Activated CD4-positive, alpha-beta T cell treated with anti-CD3 and anti-CD28 coated beads, Interleukin-2, amount 10 ng/mL, durations not matched to agents 24 days and 14 days (primary cell): Measurements from ENCODE around the gene ITPRID1. TPM values are rescaled to one million over a fixed set of nuclear protein-coding genes. Genes with fewer than 3 reads are reported as not detected.
"Not testable (repeated sequence)": the region's sequence is repeated elsewhere in the genome, so short reads cannot be mapped to it uniquely, and the experiment has no call there.

Experiments
- DNase-seq: peaks from one replicate; pipeline ENCODE4 v3.0.0; 2022
- H3K27ac Mint-ChIP-seq: one replicate; pipeline ENCODE4 v1.8.0; 2022; ENCODE audit warnings: mild to moderate bottlenecking, mixed read lengths
- H3K27me3 Mint-ChIP-seq: one replicate; pipeline ENCODE4 v1.8.0; 2022; ENCODE audit warnings: mixed read lengths
- H3K36me3 Mint-ChIP-seq: one replicate; pipeline ENCODE4 v1.8.0; 2022; ENCODE audit warnings: low read depth, mild to moderate bottlenecking, mixed read lengths
- H3K4me1 Mint-ChIP-seq: one replicate; pipeline ENCODE4 v1.8.0; 2021; ENCODE audit warnings: mixed read lengths
- H3K4me3 Mint-ChIP-seq: one replicate; pipeline ENCODE4 v1.8.0; 2022; ENCODE audit warnings: mild to moderate bottlenecking, moderate library complexity, mixed read lengths
- H3K9me3 Mint-ChIP-seq: one replicate; pipeline ENCODE4 v1.8.0; 2021; ENCODE audit warnings: mixed read lengths
- intact Hi-C: fragments of 100-400 bp; cut with micrococcal nuclease; formaldehyde crosslinking; loops from one replicate; pipeline ENCODE4 v1.15.1; 2023
- total RNA-seq: library from RNA; stranded (reverse); gene quantifications from 2 replicates; pipeline ENCODE4 v1.2.3, GENCODE V29; 2022

Gene ITPRID1
- total RNA-seq = not detected in 2 replicates

DNA sequence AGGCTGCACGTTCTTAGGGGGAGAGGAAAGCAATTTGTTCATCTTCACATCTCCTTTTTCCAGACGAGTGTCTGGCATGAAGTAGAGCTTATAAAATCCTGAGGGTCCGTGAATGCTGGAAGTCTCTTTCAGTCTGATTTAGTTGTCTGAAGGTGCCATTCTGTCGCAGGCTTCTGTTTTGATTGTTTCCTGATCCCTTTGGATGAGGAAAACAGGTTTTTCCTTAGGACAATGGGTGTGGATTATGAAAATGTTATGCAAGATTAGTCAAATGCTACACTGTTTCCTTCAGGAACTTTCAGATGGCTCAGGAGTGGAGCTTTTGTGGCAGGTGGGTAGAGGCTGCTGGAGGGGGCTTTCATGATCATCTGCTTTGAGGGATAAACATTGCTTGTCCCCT is at the start of gene ITPRID1:
ITPRID1 (plus strand) TSS at position 301 of the 400 bp plus-strand sequence. CDS start 38,935 bp downstream, outside the sequence.
- Mint-ChIP-seq H3K27me3 (no peaks in the 10 kb centered on the region), H3K4me3 (no peak within 1 kb of the TSS), H3K36me3 (no peaks in the 10 kb centered on the region), H3K27ac (no peak within 1 kb of the TSS), H3K9me3 (no peaks in the 10 kb centered on the region), H3K4me1 (no peaks in the 10 kb centered on the region)
- DNase-seq = no peak
- intact Hi-C loops = no loop called here

DNA sequence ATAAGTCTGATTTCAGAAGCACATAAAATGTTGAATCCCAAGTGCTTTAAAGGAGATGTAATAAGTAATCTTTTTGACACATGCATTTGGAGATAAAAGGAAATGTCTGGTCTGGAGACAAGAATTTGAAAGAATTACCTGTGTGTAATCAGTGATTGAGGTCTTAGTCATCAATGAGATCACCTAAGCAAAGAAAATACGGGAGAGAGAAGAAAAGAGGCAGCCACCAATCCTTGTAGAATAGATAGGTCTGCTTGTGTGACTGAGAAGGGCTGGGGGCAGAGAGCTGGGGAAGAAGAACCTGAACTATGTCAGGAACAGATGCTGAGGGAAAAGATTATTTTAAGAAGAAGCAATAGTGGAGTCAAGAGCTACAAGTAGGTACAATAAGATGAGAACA is 49.3 kb upstream of the ITPRID1 start:
- intact Hi-C loops = no loop called here
- no peak overlapping the region for H3K4me3 Mint-ChIP-seq
- no peaks in the 10 kb centered on the region for H3K4me1 Mint-ChIP-seq
- no peaks in the 10 kb centered on the region for H3K9me3 Mint-ChIP-seq
- no peaks in the 10 kb centered on the region for H3K27me3 Mint-ChIP-seq
- no peak overlapping the region for H3K27ac Mint-ChIP-seq
- H3K36me3 Mint-ChIP-seq = no peaks in the 10 kb centered on the region
- no peak for DNase-seq

DNA sequence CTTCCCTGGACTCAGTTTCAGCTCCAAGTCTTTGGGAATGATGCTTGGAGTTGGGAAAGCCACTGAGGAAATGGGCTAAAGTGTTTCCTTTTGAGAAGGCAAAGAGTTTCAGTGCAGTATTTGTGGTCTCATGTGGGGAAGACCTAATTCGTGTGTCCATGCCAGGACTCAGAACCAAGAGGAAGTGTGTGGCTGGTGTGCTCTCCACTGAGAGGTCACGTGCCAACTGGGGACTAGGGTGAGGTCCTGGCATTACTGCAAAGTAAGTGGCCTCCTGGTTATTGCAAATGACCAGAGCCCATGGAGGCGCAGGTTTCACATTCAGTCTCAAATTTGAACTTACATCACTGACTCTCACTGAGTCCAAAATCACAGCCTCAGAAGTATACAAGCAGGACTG is 48.6 kb upstream of the ITPRID1 start:
- Mint-ChIP-seq H3K27ac (no peak overlapping the region), H3K9me3 (no peaks in the 10 kb centered on the region), H3K4me3 (no peak overlapping the region), H3K36me3 (no peaks in the 10 kb centered on the region), H3K4me1 (no peaks in the 10 kb centered on the region), H3K27me3 (no peaks in the 10 kb centered on the region)
- intact Hi-C loops = no loop called here
- no peak for DNase-seq

DNA sequence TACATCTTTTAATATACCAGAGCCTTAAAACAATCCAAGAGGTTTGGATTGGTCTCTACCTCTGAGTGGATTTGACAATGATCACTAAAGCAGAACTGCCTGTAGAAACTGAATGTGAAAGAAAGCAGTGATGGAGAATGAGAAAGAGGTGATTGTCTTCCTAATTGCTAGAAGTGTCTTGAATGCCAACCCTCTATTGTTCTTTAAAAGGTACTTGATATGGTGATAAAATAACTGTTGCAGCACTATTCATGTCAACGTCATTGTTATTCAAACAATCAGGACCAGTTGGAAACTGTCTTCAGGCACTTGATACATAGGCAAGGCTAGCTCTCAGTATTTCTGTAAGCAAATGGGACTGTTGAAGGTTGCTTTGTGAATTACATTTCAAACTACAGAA is 47.9 kb upstream of the ITPRID1 start:
- H3K27ac Mint-ChIP-seq = no peak overlapping the region
- intact Hi-C loops = no loop called here
- no peaks in the 10 kb centered on the region for H3K27me3 Mint-ChIP-seq
- no peaks in the 10 kb centered on the region for H3K9me3 Mint-ChIP-seq
- DNase-seq = no peak
- H3K4me3 Mint-ChIP-seq = no peak overlapping the region
- H3K4me1 Mint-ChIP-seq = no peaks in the 10 kb centered on the region
- no peaks in the 10 kb centered on the region for H3K36me3 Mint-ChIP-seq

DNA sequence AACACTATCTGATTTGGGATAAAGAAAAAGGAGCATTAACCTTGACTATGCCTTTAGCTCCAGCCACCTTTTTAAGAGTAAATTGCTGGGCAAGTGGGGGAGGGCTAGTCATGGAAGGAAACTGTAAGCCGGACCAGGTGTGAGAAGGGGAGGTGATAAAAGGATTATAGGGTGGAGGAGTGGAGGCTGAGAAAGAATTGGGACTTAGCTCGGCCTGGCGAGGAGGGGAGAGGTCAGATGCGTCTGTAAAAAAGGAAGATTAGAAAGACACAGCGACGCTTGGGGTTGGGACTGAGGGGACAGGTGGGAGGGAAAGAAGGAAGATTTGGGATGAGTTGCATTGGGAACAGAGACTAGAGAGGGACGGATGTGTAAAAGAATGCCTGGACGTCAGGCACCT is 43.0 kb upstream of the ITPRID1 start:
- H3K4me1 Mint-ChIP-seq, H3K27ac Mint-ChIP-seq, H3K4me3 Mint-ChIP-seq, H3K27me3 Mint-ChIP-seq, intact Hi-C loops, DNase-seq, H3K9me3 Mint-ChIP-seq, H3K36me3 Mint-ChIP-seq: not testable (repeated sequence)

DNA sequence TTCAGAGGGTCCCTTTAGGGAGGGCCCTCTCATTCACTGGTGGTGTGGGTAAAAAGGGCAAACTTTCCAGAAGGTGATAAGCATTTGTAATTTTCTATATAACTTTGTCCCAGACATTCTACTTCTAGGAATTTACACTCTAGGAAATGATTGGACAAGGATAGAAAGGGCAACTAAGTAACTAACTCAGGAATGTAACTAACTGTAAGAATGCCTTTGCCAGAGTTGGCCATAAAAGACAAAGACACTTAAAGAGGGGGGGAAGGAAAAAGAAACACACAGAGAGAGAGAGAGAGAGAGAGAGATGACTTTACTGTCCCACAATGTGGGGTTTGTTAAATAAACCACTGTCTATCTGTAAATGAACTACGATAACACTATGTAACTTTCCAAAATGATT is 38.5 kb upstream of the ITPRID1 start:
- no peaks in the 10 kb centered on the region for H3K4me1 Mint-ChIP-seq
- intact Hi-C loops = no loop called here
- H3K27me3 Mint-ChIP-seq = no peaks in the 10 kb centered on the region
- no peak for DNase-seq
- H3K27ac Mint-ChIP-seq = no peak overlapping the region
- no peaks in the 10 kb centered on the region for H3K36me3 Mint-ChIP-seq
- H3K4me3 Mint-ChIP-seq = no peak overlapping the region
- H3K9me3 Mint-ChIP-seq = no peaks in the 10 kb centered on the region

DNA sequence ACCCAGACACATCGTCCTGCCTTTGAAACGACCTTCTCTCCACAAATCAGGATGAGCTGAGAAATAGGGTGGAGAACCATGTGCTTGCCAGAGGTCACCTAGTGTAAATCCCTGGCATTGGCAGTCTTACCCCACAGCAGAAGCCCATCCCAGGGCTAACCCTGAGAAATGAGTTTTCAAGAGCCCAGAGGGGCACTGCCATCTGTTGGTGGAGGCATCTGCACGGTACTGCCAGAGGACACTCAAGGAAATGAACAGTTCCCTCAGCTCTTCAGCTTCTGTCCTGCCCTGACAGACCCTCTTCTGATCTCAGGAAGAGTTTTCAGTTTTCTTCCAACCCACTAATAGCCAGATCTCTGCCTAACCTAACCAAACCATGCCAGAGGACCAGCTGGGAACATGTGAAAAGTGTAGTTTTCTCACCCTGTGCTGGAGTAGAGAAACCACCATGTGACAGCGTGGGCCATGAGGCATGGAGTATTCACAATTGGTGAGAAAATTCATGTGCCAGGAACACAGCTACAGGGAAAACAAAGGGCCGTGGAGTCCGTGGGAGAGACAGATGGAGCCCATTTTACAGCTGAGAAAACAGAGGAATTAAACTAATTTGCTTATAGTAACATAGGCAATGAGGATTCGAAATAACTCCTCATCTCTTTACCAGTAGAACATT is 37.7 kb upstream of the ITPRID1 start:
- DNase-seq = no peak
- H3K9me3 Mint-ChIP-seq = no peaks in the 10 kb centered on the region
- intact Hi-C loops = no loop called here

DNA sequence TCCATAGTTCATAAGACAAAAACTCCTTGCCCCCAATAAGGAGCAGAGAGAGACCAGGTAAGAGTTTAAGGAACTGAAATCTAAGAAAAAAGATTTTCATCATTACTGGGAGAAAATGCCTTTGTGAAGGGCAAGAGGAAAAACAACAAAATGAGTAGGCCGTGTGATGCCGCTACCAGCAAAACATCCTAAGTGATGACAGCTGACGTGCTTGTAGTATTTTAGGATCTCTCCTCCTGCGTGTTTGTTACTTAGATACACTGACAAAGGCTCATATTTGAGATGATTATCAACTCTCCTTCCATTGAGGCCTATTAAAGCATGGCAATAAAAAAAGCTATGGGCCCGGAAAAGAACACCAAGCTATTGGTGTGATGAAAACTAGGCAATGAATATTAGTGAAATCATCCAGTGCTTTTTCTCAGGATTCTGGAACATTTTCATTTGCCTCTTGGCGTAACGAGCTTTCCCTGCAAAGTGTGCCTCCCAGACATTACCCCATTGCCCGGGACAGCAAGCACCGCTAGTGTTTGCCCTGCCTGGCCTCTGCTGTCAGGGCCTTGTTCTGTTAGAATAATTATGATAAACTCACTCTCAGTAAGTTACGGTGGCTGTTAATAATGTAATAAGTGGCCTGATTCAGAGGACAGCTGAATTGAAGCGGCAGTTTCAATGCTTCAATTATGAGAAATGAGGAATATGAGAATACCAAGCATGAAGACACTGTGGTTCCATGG is 36.8 kb upstream of the ITPRID1 start:
- no peaks in the 10 kb centered on the region for H3K9me3 Mint-ChIP-seq
- DNase-seq = no peak
- H3K27me3 Mint-ChIP-seq = no peaks in the 10 kb centered on the region
- H3K36me3 Mint-ChIP-seq = no peaks in the 10 kb centered on the region
- intact Hi-C loops = no loop called here
- H3K27ac Mint-ChIP-seq = no peak overlapping the region
- no peak overlapping the region for H3K4me3 Mint-ChIP-seq
- no peaks in the 10 kb centered on the region for H3K4me1 Mint-ChIP-seq

More for the DNA sequence above, 37.7 kb upstream of the ITPRID1 start:
- Mint-ChIP-seq H3K4me3 (no peak overlapping the region), H3K4me1 (no peaks in the 10 kb centered on the region), H3K27me3 (no peaks in the 10 kb centered on the region), H3K36me3 (no peaks in the 10 kb centered on the region), H3K27ac (no peak overlapping the region)

DNA sequence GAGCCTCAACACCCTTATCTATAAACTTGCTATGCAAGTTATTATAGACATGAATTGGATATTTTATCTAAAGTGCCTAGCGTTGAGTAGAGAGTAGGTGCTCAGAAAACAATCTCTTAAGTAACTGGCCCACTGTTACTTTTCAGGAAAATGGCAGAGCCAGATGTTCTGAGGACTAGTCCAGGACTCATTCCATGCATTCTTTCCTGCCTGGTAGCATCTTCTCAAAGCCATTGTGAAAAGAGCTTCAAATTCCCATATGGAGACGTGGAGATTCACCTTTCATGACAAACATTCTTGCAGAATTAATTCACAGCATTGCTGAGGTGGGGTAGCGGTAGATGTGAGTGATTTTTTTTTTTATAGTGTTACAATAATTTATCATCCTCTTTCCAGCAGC is 35.9 kb upstream of the ITPRID1 start:
- H3K27me3 Mint-ChIP-seq = no peaks in the 10 kb centered on the region
- intact Hi-C loops = no loop called here
- H3K36me3 Mint-ChIP-seq = no peaks in the 10 kb centered on the region
- H3K4me3 Mint-ChIP-seq = no peak overlapping the region
- DNase-seq = no peak
- no peaks in the 10 kb centered on the region for H3K4me1 Mint-ChIP-seq
- no peak overlapping the region for H3K27ac Mint-ChIP-seq
- H3K9me3 Mint-ChIP-seq = no peaks in the 10 kb centered on the region

DNA sequence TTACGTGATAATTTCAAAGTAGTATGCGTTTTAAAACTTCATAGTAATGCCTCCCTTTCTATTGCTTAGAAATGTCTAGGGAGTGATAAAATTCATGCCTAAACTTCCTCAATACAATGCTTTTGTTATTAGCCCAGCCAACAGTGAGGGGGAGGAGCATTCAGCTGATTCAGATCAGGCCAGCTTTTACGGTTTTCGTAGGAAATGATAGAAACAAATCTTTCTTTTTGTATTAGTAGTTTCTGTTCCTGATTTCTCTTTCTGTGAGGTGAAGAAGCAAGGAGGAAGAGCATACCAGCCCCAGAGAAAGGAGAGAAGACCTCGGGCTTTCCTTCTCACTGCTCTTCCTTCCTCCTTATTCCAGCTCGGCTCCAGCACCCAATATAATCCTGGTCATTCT is 35.2 kb upstream of the ITPRID1 start:
- DNase-seq = no peak
- Mint-ChIP-seq H3K36me3 (no peaks in the 10 kb centered on the region), H3K4me3 (no peak overlapping the region), H3K4me1 (no peaks in the 10 kb centered on the region), H3K27ac (no peak overlapping the region), H3K9me3 (no peaks in the 10 kb centered on the region), H3K27me3 (no peaks in the 10 kb centered on the region)
- intact Hi-C loops = no loop called here

DNA sequence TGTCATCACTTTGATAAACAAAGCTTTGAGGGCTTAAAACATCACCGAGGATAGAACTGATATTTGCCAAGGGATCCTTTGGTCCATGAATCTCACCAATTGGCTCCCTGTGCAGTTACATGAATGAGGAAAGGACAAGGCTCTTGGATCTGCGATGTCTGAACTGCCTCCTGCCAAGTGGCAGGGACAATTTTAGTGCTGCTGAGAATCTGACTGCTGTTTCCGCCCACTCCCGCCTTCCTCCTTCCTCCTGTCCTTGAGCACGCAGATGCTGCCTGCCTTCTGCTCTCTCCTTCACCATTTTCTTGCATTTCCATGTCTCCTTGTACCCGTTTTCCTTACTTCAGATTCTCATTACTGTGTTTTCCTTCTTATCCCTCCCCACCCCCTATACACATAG is 26.8 kb upstream of the ITPRID1 start:
- H3K27ac Mint-ChIP-seq = no peak overlapping the region
- DNase-seq = no peak
- H3K36me3 Mint-ChIP-seq = no peaks in the 10 kb centered on the region
- H3K4me1 Mint-ChIP-seq = no peaks in the 10 kb centered on the region
- H3K4me3 Mint-ChIP-seq = no peak overlapping the region
- no peaks in the 10 kb centered on the region for H3K9me3 Mint-ChIP-seq
- no peaks in the 10 kb centered on the region for H3K27me3 Mint-ChIP-seq
- intact Hi-C loops = loop anchor here (5.0 kb wide), 1 partner anchor 685 kb away; no protein-coding TSS in a partner anchor

DNA sequence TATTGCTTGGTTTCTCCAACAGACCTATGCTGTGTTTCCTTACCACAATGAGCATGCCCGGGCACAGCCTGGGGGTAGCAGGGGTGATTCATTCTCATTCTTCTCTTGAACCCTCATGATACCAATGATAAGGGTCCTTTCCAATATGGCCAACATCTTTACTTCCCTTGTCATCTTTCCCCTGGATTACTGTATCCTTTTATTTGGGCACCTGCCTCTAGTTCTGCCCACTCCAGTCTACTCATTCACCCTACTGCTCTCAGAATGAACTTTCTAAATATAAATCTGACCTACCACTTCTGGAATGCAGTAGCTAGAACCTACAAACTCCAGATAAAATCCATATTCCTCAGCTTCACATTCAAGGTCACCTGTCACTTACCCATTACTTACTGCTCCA is 26.4 kb upstream of the ITPRID1 start:
- intact Hi-C loops = loop anchor here (5.0 kb wide), 1 partner anchor 685 kb away; no protein-coding TSS in a partner anchor
- no peak for DNase-seq
- Mint-ChIP-seq H3K27ac (no peak overlapping the region), H3K4me3 (no peak overlapping the region), H3K36me3 (no peaks in the 10 kb centered on the region), H3K4me1 (no peaks in the 10 kb centered on the region), H3K27me3 (no peaks in the 10 kb centered on the region), H3K9me3 (no peaks in the 10 kb centered on the region)

DNA sequence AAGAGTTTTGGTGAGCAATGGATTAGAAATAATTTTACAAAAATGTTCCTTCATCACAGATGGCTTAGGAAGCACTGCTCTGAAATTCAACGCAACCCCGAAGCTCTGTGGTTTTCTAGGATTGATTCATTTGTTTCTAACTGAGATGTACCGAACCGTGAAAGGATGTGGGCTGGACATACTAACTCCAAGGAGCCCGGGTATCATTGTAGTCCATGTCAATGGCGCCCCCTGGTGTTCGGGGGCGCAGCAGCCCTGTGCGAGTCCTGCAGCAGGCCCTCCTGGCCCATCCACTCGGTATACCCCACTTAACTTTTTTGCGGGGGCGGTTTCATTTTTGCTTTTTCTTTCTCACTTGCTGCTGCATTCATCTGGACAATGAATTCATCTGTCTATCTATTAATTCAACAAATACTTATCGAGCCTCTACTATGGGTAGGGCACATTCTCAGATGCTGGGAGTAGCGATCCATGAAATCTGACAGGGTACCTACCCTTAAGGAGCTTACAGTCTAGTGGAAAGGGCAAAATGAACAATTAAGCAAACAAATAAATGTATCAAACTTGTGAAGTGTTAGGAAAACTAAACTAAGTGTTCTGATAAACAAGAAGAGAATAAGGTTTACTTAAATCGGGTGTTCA is 25.2 kb upstream of the ITPRID1 start:
- DNase-seq = peak; percentile 80
- H3K9me3 Mint-ChIP-seq = no peaks in the 10 kb centered on the region
- no peak overlapping the region for H3K27ac Mint-ChIP-seq
- no peaks in the 10 kb centered on the region for H3K4me1 Mint-ChIP-seq
- H3K36me3 Mint-ChIP-seq = no peaks in the 10 kb centered on the region
- intact Hi-C loops = loop anchor here (1.0 to 5.0 kb wide), 2 partner anchors 45 to 686 kb away; no protein-coding TSS in a partner anchor
- no peak overlapping the region for H3K4me3 Mint-ChIP-seq
- H3K27me3 Mint-ChIP-seq = no peaks in the 10 kb centered on the region

DNA sequence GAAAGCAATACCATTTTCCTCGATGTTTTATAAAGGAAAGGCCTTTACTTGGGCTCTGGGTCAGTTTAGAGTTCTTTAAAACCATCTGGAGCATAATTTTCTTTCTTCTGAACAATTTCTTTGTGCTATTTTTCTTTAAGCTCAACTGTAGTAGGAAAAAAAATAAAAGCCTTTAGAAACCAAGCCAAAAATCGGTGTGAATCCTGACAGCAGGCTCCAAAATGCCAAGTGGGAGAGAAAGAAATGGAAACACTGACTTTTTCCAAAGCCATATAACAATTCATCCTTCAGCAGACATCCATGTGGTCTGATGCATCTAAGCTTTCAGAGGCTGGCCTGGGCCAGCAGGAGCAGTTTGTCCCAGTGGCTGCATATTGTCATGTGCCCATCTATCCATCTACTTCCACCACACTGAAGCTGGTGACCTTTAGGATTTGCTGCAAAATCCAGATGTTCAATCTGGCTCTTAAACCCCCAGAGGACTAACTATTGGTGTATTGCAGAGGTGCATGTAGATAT is 23.0 kb upstream of the ITPRID1 start:
- no peak overlapping the region for H3K4me3 Mint-ChIP-seq
- no peak overlapping the region for H3K27ac Mint-ChIP-seq
- H3K27me3 Mint-ChIP-seq = no peaks in the 10 kb centered on the region
- no peak for DNase-seq
- intact Hi-C loops = no loop called here
- no peaks in the 10 kb centered on the region for H3K9me3 Mint-ChIP-seq
- H3K36me3 Mint-ChIP-seq = no peaks in the 10 kb centered on the region
- H3K4me1 Mint-ChIP-seq = no peaks in the 10 kb centered on the region
